ENCODE measurements around the gene SLC66A2. TPM values are rescaled to one million over a fixed set of nuclear protein-coding genes. Genes with fewer than 3 reads are reported as not detected.

SLC66A2 gene
- total and polyA plus RNA-seq, 12 donors = 5.1 to 47.8 (median 32.9) TPM

- WGBS, 4 donors = 58 to 91% (median 76%) methylated on average over 20 to 74 of the region's 74 CpGs
- Histone ChIP-seq H3K27ac (no peak overlapping the region), H3K9me3 (replicated peaks in 1 of 3) (no peaks in the 10 kb centered on the region), H3K36me3 (replicated peaks in 1 of 2) (no peaks in the 10 kb centered on the region), H3K4me3 (no peak overlapping the region), H3K4me1 (replicated peaks in 1 of 2) (no peaks in the 10 kb centered on the region), H3K27me3 (no peaks in the 10 kb centered on the region)
- intact Hi-C loops (cut with DNase I) = no loop called here
- TF ChIP-seq CTCF (IDR thresholded peaks at IDR 0.05) = no peak
- peak in 4 of 7 donors; percentile 3 to 13 (median 4) for DNase-seq
These were observed 87.3 kb downstream of the SLC66A2 start for GRCh38 chr18:79864006-79864725.

GRCh38 chr18:79863161-79864005, 88.1 kb downstream of the SLC66A2 start:
- intact Hi-C loops (cut with DNase I) = no loop called here
- DNase-seq = peak in 2 of 7 donors; percentile 6 to 27
- TF ChIP-seq POLR2A (IDR thresholded peaks at IDR 0.05) (no peak), CTCF (IDR thresholded peaks at IDR 0.05) (no peak)
- Histone ChIP-seq H3K36me3 (replicated peaks in 1 of 2) (no peaks in the 10 kb centered on the region), H3K4me3 (no peak overlapping the region), H3K9me3 (replicated peaks in 1 of 3) (no peaks in the 10 kb centered on the region), H3K27me3 (no peaks in the 10 kb centered on the region), H3K27ac (no peak overlapping the region), H3K4me1 (replicated peaks in 1 of 2) (no peaks in the 10 kb centered on the region)
- WGBS, 4 donors = 51 to 78% (median 66%) methylated on average over 22 to 102 of the region's 102 CpGs

GRCh38 chr18:79862562-79862961, 88.9 kb downstream of the SLC66A2 start:
- Histone ChIP-seq H3K4me3 (no peak overlapping the region), H3K36me3 (replicated peaks in 1 of 2) (no peaks in the 10 kb centered on the region), H3K9me3 (replicated peaks in 1 of 3) (no peaks in the 10 kb centered on the region), H3K4me1 (replicated peaks in 1 of 2) (no peaks in the 10 kb centered on the region), H3K27ac (no peak overlapping the region), H3K27me3 (no peaks in the 10 kb centered on the region)
- intact Hi-C loops (cut with DNase I) = no loop called here
- WGBS, 4 donors = 91 to 95% (median 92%) methylated on average over 14 to 15 of the region's 15 CpGs
- no peak for TF ChIP-seq POLR2A (IDR thresholded peaks at IDR 0.05)
- no peak for TF ChIP-seq CTCF (IDR thresholded peaks at IDR 0.05)
- DNase-seq = peak in 3 of 7 donors; percentile 3 to 23 (median 3)

GRCh38 chr18:79861687-79862086, 89.8 kb downstream of the SLC66A2 start:
- no peak for TF ChIP-seq CTCF (IDR thresholded peaks at IDR 0.05)
- no peak for TF ChIP-seq POLR2A (IDR thresholded peaks at IDR 0.05)
- H3K36me3 ChIP-seq (replicated peaks in 1 of 2) = no peaks in the 10 kb centered on the region
- 66 to 83% (median 74%) methylated on average over 2 of the region's 2 CpGs for WGBS, 4 donors
- no peaks in the 10 kb centered on the region for H3K27me3 ChIP-seq
- DNase-seq = no peak
- H3K4me1 ChIP-seq (replicated peaks in 1 of 2) = no peaks in the 10 kb centered on the region
- H3K27ac ChIP-seq = no peak overlapping the region
- H3K9me3 ChIP-seq (replicated peaks in 1 of 3) = no peaks in the 10 kb centered on the region
- intact Hi-C loops (cut with DNase I) = no loop called here
- no peak overlapping the region for H3K4me3 ChIP-seq

Measured in adrenal gland (tissue), 12 donors.